GM21786 (cell line): Measurements from ENCODE around the gene TMEM72.

ENCODE experiments used
- ATAC-seq: cut with Tn5 transposase; IDR thresholded peaks from one replicate; pipeline ENCODE4 v1.9.1; 2021; ENCODE audit not compliant: unreplicated experiment

Gene TMEM72

DNA sequence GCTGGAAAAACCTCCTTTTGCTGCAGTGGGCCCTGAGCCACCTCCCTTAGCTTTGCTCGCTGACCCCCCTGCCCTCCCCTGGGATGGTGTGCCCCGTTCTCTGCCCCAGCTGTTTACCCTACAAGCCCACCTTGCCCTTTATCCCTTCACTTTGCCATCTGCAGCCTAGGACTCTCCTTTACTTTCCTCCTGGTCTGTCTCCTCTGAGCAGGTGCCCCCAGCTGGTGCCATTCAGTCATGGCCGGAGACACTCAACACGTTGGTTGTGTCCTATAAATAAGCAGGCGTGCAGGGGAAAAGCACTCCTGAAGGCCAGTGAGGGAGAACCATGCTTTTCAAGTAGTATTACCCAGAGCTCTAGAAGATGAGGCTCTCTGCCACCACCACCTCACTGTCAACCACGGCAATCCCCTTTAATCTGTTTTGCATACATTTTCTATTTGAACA is 54.5 kb downstream of the TMEM72 start:
- ATAC-seq = peak; percentile 33

- peak; percentile 18 for ATAC-seq
Measured at GRCh38 chr10:44966129-44966815, 55.1 kb downstream of the TMEM72 start.

DNA sequence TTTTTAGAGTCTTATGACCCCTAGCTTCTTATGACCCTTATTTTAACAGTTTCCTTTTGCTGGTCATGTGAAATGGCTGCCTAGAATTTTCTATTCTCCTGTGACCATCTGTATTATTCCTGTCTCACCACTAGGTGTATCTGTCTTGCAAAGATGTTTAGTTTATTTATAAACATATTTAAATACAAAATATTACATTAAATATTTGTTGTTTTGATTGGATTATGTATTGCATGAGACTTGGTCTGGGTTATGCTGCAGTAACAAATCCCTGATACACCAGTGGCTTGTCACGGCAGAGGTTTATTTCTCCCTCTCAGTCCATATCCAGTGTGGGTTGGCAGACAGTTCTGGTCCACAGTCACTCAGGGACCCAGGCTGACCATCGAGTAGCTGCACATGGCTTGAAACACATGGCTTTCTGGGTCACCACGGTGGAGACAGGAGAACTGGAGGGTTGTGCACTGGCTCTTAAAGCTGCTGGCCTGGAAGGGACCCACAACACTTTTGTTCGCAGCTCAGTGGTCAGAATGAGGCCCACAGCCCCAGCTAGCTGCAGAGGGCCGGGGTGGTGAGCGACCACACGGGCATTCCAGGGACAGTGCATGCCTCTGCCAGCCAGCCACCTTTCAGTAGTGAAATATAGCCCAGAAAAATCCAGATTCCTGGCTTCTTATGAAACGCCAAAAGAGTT is 55.8 kb downstream of the TMEM72 start:
- ATAC-seq = no peak

- no peak for ATAC-seq
Measured at GRCh38 chr10:44967616-44968015, 56.5 kb downstream of the TMEM72 start.

- ATAC-seq = no peak
Measured at GRCh38 chr10:44968091-44968490, 57.0 kb downstream of the TMEM72 start.

DNA sequence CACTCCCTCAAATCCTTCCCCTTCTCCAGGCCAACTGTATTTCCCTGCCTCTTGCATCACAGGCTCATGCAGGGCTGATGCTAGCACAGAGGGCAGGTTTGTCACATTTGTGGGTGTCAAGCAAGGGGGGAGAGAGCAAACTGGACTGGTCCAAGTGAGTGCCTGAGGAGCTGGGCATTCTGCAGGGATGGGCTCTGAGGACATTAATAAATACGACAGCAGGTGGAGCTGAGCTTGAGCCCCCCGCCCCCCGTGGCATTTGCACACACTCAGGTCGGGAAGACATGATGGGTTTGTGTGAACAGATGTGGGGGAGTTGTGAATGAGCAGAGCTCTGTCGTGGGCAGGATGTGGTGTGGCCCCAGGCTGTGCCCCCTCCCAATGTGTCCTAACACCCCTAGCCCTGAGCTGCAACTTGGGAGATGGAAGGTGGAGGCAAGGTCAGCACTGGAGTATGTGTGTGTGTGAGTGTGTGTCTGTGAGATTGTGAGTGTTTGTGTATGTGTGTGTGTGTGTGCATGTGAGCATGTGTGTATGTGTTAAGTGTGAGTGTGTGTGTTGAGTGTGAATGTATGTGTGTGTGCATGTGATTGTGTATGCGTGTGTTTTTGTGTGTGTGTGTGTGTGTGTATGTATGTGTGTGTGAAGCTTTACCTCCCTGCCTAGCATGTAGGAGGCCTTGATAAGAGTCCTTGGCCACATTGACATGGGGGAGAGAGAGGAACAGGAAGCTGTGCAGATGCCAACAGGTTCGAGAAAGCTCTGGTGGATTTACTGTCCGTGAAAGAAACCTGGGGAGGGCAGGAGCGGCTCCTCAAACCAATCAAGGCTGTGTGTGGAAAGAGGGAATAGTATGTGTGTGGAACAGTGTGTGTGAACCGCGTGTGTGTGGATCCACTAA is 57.6 kb downstream of the TMEM72 start:
- no peak for ATAC-seq

- no peak for ATAC-seq
Measured at GRCh38 chr10:44969854-44970253, 58.7 kb downstream of the TMEM72 start.

GRCh38 chr10:44970812-44971395 is 59.8 kb downstream of the TMEM72 start:
- no peak for ATAC-seq

DNA sequence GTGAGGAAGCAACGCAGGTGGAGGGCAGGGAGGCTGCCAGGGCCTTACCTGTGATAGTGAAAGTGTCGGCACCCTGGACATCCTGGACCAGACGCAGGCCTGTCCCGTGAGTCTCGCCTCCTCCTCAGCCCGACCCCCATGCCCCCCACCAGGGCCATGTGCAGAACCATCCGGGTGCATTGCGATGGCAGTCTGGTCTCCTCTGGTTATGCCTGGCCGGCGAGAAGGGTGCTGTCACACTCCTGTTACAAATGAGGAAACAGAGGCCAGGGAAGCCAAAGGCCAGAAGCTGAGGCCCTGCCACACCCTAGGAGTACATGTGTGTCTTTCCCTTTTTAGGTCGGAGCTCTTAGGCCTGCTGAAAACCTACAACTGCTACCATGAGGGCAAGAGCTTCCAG is 60.3 kb downstream of the TMEM72 start:
- no peak for ATAC-seq

DNA sequence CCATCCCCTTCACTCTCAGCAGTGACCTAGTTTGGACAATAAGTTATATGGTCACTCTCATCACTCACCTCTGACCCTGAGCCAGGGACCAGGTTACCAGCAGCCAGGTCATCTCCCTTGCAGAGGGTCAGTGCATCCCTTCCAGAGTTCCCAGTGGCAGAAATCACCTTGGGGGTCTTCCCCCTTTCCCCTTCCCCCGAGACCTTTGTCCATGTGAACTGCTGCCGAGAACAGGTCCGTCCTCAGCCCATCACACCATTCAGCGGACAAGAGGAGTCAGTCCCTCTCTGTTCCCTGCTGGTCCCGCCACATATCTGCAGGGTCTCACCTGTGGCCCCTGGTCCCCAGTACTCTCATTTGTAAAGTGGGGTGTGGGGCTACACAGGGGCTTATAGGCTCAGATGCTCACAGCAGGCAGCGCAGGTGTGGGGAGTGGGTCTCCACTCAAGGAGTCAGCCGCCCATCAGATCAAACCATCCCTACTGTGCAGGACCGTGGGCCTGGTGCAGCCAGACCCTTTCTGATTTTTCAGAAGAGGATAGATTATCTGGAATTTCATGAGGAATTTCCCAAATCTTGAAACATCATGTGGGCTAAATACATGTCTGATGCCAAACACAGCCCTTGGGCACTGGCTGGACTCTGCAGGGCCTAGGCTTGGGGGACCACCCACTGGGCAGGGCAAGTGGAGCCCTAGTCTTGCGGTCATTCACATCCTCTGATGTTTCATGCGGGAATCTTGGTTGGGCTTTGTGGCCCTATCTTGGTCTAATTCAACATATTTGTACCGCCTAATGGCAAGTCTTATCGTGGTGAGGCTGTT is 61.0 kb downstream of the TMEM72 start:
- no peak for ATAC-seq

DNA sequence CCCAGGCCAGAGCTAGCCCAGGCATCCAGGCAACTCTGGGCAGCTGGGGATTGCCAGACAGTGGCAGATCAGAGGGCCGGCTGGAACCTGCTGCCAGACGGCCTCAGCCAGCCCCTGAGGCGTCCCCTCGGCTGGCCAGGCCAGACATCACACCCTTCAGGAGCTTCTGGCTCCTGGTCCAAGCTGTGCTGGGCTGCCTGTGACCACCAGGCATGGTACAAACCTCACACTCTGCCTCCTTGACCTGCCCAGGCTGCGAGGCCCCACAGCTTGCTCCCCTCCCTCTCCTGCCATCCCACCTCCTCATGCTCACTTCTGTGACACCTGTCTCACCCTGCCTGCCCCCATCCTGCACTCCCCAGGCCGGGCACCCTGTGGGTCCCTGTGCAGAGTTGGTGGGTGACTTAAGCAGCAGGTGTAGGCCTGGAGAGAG is 61.8 kb downstream of the TMEM72 start:
- no peak for ATAC-seq

DNA sequence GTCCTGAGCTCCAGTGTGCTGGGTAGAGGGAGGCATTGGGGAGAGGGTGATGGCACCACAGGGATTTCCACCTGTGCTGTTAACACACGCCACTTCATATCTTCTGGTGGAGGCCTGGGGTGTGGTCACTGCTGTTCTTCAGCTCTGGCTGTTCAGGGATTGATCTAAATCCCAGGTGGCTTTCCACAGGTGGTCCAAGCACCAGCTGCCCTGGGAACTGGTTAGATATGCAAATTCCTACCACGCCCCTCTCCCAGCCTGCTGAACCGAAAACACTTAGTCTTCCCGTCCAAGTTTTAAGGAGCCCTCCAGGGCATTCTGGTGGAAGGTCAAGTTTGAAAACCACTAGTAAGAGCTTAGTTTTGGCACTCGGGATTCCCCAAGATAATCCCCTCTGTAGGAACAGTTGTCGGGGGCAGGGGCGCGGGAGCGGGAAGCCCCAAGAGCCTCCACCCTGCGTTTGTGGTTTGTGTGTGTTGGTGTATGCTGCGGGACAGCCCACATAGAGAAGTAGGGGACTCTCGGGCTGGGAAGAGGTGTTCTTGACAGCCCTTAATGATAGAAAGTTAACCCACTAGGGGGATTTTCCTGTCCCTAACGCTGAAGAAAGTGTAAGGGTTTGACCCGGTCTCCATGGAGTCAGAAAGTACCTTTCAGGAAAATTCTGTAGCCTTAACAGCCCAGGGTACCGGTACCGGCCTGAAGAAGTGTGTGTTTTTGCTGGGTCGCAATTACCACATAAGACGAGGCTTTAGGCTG is 62.4 kb downstream of the TMEM72 start:
- ATAC-seq = no peak

- ATAC-seq = no peak
Measured at GRCh38 chr10:44974082-44974627, 63.0 kb downstream of the TMEM72 start.

DNA sequence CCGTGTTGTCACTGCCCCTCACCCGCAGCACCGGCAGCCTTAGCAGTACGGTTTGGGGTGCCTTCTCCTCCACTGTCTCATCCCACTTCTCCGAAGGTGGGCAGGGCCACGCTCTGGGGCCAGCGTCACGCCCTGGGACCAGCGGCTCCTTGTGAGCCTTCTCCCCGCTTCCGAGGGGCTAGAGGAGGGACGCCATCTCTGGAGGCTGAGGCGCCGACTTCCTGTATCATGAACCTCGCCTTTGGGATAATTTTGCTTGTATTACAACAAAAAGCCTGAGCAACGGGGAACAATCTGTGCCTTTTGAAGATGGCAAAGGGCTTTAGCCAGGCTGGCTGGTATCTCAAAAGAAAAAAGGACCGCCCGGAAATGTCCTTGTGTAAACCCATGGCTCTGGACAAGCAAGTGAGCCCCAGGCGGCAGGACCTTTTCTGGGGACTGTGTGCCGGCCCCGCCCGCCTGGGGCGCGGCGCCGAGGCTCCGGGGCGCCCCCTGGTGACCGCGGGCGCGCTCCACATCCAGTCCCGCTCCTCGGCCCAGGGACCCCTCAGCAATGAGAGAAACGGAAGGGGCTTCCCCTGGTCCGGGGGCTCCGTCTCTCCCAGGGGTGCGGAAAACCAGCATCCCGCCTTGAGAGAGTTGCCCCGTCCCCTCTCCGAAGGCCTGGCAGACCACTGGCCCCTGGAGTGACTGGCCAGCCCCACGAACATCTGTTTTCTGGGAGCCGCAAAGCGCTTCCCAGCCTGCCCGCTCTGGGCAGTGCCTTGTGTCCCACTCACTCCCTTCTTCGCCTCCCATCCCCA is 63.7 kb downstream of the TMEM72 start:
- peak; percentile 59 for ATAC-seq

DNA sequence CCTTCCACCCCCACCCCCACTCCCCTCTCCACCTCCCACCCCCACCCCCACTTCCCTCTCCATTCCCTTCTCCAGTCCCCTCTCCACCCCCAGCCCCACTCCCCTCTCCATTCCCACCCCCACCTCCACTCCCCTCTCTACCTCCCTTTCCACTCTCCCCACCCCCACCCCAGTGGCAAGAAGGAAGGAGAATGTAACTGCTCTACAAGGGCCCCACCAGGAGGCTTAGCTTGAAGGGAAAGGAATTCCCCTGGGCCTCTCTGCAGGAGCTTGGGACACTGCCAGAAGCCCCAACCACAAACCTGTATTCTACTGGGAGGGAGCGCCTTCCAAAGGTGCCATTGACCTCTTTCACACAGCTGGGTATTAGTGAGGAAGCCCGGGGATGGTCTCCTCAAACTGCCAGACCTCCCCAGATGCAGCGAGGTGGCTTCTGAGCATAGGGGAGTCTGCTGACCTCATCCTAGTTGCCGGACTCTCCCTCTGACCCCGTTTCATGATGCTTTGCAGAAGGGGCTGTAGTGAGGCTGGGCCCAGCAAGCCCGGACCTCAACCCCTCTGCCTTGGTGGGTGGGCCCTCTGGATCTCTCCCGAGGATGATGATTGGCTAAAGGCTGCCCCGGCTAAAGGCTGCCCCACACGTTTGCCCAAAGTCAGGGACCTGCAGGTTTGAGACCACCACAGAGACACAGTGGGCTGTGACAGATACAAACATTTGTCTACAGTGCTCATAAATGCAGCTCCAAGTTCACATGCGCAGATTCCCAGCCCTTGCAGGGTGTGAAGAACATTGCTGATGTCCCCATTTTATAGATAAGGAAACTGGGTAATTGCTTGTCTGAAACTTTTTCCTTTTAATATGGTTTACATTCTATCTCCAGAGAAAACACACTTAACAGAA is 64.5 kb downstream of the TMEM72 start:
- ATAC-seq = no peak

GRCh38 chr10:44976352-44977198 is 65.4 kb downstream of the TMEM72 start:
- no peak for ATAC-seq
